Tibial artery (tissue), 4 donors: ENCODE results near the gene PALD1.

ENCODE experiments used
- DNase-seq, 2 donors: peaks; one replicate each; pipeline ENCODE4 v3.0.0-alpha.2; 2019
- H3K27ac ChIP-seq, 2 donors: fragments of 200-600 bp; sonication (generic) in 1 of 2; 1 replicate in 1 of 2; 2 replicates in 1 of 2; pipeline ENCODE4 v1.5.1; 2018 to 2019; ENCODE audit warnings: mild to moderate bottlenecking in 1 of 2
- H3K27me3 ChIP-seq, 2 donors: fragments of 200-600 bp; sonication (generic) in 1 of 2; one replicate each; pipeline versions ENCODE4 v1.5.1 to v1.6.0; 2016 to 2019
- H3K36me3 ChIP-seq, 3 donors: fragments of 200-600 bp; sonication (generic) in 2 of 3; one replicate each; pipeline ENCODE4 v1.5.1; 2016 to 2019; ENCODE audit warnings: mild to moderate bottlenecking in 2 of 3
- H3K4me1 ChIP-seq, 4 donors: fragments of 200-600 bp; sonication (generic) in 2 of 4; 1 replicate in 3 of 4; 2 replicates in 1 of 4; pipeline ENCODE4 v1.5.1; 2016 to 2019
- H3K4me3 ChIP-seq, 2 donors: fragments of 200-600 bp; sonication (generic) in 1 of 2; 1 replicate in 1 of 2; 2 replicates in 1 of 2; pipeline ENCODE4 v1.5.1; 2018 to 2019; ENCODE audit warnings: mild to moderate bottlenecking in 2 of 2
- H3K9me3 ChIP-seq, 3 donors: fragments of 200-600 bp; sonication (generic) in 1 of 3; one replicate each; pipeline ENCODE4 v1.5.1; 2016 to 2019
- CTCF ChIP-seq, 2 experiments: fragments of 200-600 bp in 1 of 2; fragments of 450-650 bp in 1 of 2; IDR thresholded peaks; one replicate each; pipeline ENCODE4 v1.5.1; 2017 to 2019; ENCODE audit warnings: antibody characterized with exemption in 2 of 2, mild to moderate bottlenecking in 1 of 2, moderate library complexity in 1 of 2
- intact Hi-C: fragments of 100-400 bp; cut with DNase I; formaldehyde crosslinking; loops from one replicate; pipeline ENCODE4 v1.15.0; 2023; ENCODE audit warnings: low total_unique reads

The PALD1 gene

GRCh38 chr10:70441161-70441894 lies 37.2 kb upstream of the PALD1 start, which contains the start of gene NODAL:
Gene NODAL (minus strand): TSS chr10:70441681. CDS start chr10:70441667, 14 bp downstream.
- H3K27ac ChIP-seq = no peak within 1 kb of the TSS
- no peaks in the 10 kb centered on the region for H3K36me3 ChIP-seq
- H3K4me3 ChIP-seq = peak within 1 kb of the TSS; percentile 9 to 39
- H3K4me1 ChIP-seq = peaks cover 0 to 18% (median 12%) of the 10 kb centered on the region in 4 donors
- no peaks in the 10 kb centered on the region for H3K9me3 ChIP-seq
- intact Hi-C loops = no loop called here
- TF ChIP-seq CTCF (IDR thresholded peaks at IDR 0.05) = no peak
- peaks cover 3 to 38% of the 10 kb centered on the region in 2 donors for H3K27me3 ChIP-seq
- no peak for DNase-seq

- Histone ChIP-seq H3K9me3 (no peaks in the 10 kb centered on the region), H3K4me3 (no peak overlapping the region), H3K27me3 (peaks cover 3 to 38% of the 10 kb centered on the region in 2 donors), H3K27ac (no peak overlapping the region), H3K36me3 (no peaks in the 10 kb centered on the region), H3K4me1 (peaks cover 0 to 18% (median 12%) of the 10 kb centered on the region in 4 donors)
- DNase-seq = no peak
- no peak for TF ChIP-seq CTCF (IDR thresholded peaks at IDR 0.05)
- intact Hi-C loops = no loop called here
Observed at GRCh38 chr10:70441895-70442309, 36.7 kb upstream of the PALD1 start.

- no peak overlapping the region for H3K4me3 ChIP-seq
- no peaks in the 10 kb centered on the region for H3K36me3 ChIP-seq
- H3K4me1 ChIP-seq = peaks cover 0 to 18% (median 12%) of the 10 kb centered on the region in 4 donors
- TF ChIP-seq CTCF (IDR thresholded peaks at IDR 0.05) = no peak
- H3K9me3 ChIP-seq = no peaks in the 10 kb centered on the region
- intact Hi-C loops = no loop called here
- no peak for DNase-seq
- H3K27ac ChIP-seq = no peak overlapping the region
- H3K27me3 ChIP-seq = peaks cover 3 to 38% of the 10 kb centered on the region in 2 donors
Observed at GRCh38 chr10:70442332-70442988, 36.1 kb upstream of the PALD1 start.

GRCh38 chr10:70444744-70445143 lies 33.8 kb upstream of the PALD1 start:
- no peak for TF ChIP-seq CTCF (IDR thresholded peaks at IDR 0.05)
- Histone ChIP-seq H3K27me3 (peaks cover 3 to 36% of the 10 kb centered on the region in 2 donors), H3K36me3 (no peaks in the 10 kb centered on the region), H3K27ac (no peak overlapping the region), H3K9me3 (no peaks in the 10 kb centered on the region), H3K4me3 (no peak overlapping the region), H3K4me1 (peaks cover 0 to 18% (median 12%) of the 10 kb centered on the region in 4 donors)
- intact Hi-C loops = no loop called here
- no peak for DNase-seq

GRCh38 chr10:70445718-70446657 lies 32.6 kb upstream of the PALD1 start:
- Histone ChIP-seq H3K27me3 (peaks cover 0 to 23% of the 10 kb centered on the region in 2 donors), H3K27ac (no peak overlapping the region), H3K4me3 (no peak overlapping the region), H3K9me3 (no peaks in the 10 kb centered on the region), H3K4me1 (peaks cover 0 to 9% (median 6%) of the 10 kb centered on the region in 4 donors), H3K36me3 (no peaks in the 10 kb centered on the region)
- intact Hi-C loops = no loop called here
- no peak for TF ChIP-seq CTCF (IDR thresholded peaks at IDR 0.05)
- no peak for DNase-seq
